ENCODE results near the gene PDGFRB.

PDGFRB gene

GRCh38 chr5:150164211-150164980, 8.8 kb upstream of the PDGFRB start:
- ChIA-PET CTCF (interaction anchor here (0.8 to 9.1 kb wide), 6 partner anchors 10 to 187 kb away, joined by 3 to 176 read pairs (median 16); no protein-coding TSS in a partner anchor), POLR2A (no interaction called here)
- TF ChIP-seq CTCF (IDR thresholded peaks at IDR 0.05; ENCODE audit: insufficient read depth, low read length, missing control alignments), result no peak
- DNase-seq (ENCODE audit: low read depth, low spot score), result no peak
- H3K4me3 ChIP-seq (ENCODE audit: low read depth, low read length), result no peak overlapping the region

- no peak for DNase-seq (ENCODE audit: low read depth, low spot score)
- CTCF ChIA-PET, result interaction anchor here (0.6 to 9.1 kb wide), 7 partner anchors 10 to 188 kb away, joined by 3 to 176 read pairs (median 13); no protein-coding TSS in a partner anchor
- POLR2A ChIA-PET, result no interaction called here
- TF ChIP-seq CTCF (IDR thresholded peaks at IDR 0.05; ENCODE audit: insufficient read depth, low read length, missing control alignments), result no peak
- no peak overlapping the region for H3K4me3 ChIP-seq (ENCODE audit: low read depth, low read length)
Measured at GRCh38 chr5:150163547-150164059, 8.0 kb upstream of the PDGFRB start.

GRCh38 chr5:150163035-150163434, 7.4 kb upstream of the PDGFRB start:
- CTCF ChIA-PET, result interaction anchor here (0.6 to 9.1 kb wide), 18 partner anchors 9 to 273 kb away, joined by 3 to 176 read pairs (median 4); no protein-coding TSS in a partner anchor
- no peak for TF ChIP-seq CTCF (IDR thresholded peaks at IDR 0.05; ENCODE audit: insufficient read depth, low read length, missing control alignments)
- POLR2A ChIA-PET, result no interaction called here

GRCh38 chr5:150162142-150162513, 6.5 kb upstream of the PDGFRB start:
- H3K4me3 ChIP-seq (ENCODE audit: low read depth, low read length), result no peak overlapping the region
- no peak for TF ChIP-seq CTCF (IDR thresholded peaks at IDR 0.05; ENCODE audit: insufficient read depth, low read length, missing control alignments)
- ChIA-PET POLR2A (no interaction called here), CTCF (interaction anchor here (0.7 to 9.1 kb wide), 19 partner anchors 8 to 273 kb away, joined by 3 to 176 read pairs (median 4); no protein-coding TSS in a partner anchor)
- no peak for DNase-seq (ENCODE audit: low read depth, low spot score)

More at GRCh38 chr5:150163035-150163434, 7.4 kb upstream of the PDGFRB start:
- H3K4me3 ChIP-seq (ENCODE audit: low read depth, low read length), result no peak overlapping the region
- DNase-seq (ENCODE audit: low read depth, low spot score), result no peak

GRCh38 chr5:150161242-150162141, 5.8 kb upstream of the PDGFRB start:
- H3K4me3 ChIP-seq (ENCODE audit: low read depth, low read length), result no peak overlapping the region
- no peak for DNase-seq (ENCODE audit: low read depth, low spot score)
- ChIA-PET CTCF (interaction anchor here (0.7 to 9.1 kb wide), 20 partner anchors 8 to 190 kb away, joined by 3 to 176 read pairs (median 4); no protein-coding TSS in a partner anchor), POLR2A (no interaction called here)
- peak; percentile 98 for TF ChIP-seq CTCF (IDR thresholded peaks at IDR 0.05; ENCODE audit: insufficient read depth, low read length, missing control alignments)
